ENCODE data around the gene GTSF1L. TPM values are rescaled to one million over a fixed set of nuclear protein-coding genes. Genes with fewer than 3 reads are reported as not detected.

Gene GTSF1L
- polyA plus RNA-seq, 2 of the 4 experiments (the other 2 are of a cell fraction) = not detected

DNA sequence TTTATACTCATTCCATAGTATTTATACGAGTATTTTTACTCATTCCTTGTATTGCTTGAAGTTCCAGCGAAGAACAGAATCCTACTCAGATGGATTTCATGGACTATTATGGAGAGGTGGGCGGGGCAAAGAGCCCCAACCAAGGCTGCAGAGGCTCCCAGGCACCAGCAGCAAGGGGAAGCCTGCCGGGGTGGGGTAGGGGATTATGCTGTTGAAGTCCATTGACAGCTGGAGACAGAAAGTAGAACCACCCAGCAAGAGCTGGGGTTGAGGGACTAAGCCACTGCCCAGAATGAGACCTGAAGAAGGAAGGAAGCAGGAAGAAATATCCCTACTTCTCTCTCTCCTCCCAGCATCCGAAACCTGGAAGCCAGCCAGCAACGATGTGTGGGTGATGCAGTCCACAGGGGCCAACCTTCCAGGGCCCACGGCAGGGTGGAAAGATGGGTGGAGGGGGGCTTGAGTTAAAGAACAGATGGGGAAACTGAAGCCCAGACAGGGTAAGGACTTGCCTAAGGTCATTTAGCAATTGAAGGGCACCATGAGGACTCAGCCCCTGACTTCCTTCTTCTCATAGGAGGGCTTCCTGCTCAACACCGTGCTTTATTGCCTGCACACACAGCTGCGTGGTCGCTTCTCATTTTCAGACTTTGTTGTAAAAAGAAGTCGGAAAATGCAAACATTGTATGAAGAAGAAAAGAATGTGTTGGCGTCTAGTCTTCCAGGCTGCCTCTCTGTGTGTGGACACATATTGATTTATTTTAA lies 18.3 kb upstream of the GTSF1L start:
- POLR2A ChIA-PET = no interaction called here

DNA sequence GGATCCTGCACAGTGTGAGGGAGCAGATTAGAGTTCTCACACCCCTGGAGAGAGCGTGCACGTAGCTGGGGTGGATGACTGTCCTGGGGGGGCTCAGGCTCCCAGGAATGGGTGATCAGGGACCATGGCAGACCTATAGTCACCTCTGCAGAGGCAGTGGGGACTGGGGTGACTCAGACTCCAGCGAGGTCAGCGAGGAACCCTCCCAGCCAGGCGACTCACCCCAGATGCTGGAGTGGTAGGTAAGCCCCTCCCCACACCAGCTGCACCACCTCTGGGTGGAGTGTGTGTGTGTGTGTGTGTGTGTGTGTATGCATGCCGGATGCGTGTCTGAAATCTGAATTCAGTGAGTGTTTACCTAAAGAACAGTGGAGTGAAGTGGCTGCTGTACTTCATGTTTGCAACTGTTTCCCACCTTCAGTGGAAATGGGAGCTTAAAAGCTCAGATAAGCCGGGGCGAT lies 17.4 kb upstream of the GTSF1L start:
- no peak for FAIRE-seq
- Histone ChIP-seq H3K4me2 (no peak overlapping the region), H3K27ac (no peak overlapping the region), H3K9me3 (no peaks in the 10 kb centered on the region), H3K4me1 (peaks cover 7% of the 10 kb centered on the region; the same call in 2 of the 3 replicates), H3K4me3 (no peak overlapping the region)
- 62% methylated on average over 9 of the region's 9 CpGs for WGBS (ENCODE audit: missing lambda C conversion rate)
- POLR2A ChIA-PET = interaction anchor here (0.7 kb wide), 1 partner anchor 12 kb away, joined by 3 read pairs; no protein-coding TSS in a partner anchor
- CTCF ChIA-PET = interaction anchor here (1.0 to 2.0 kb wide), 4 partner anchors 11 to 348 kb away, joined by 3 to 12 read pairs (median 5); no protein-coding TSS in a partner anchor
- peak; percentile 37 to 46; a peak in 2 of 6 replicates for ATAC-seq
- no peak for DNase-seq (ENCODE audit: low read depth in 1 of 2, low spot score in 1 of 2)
- TF ChIP-seq GATA3 (IDR thresholded peaks at IDR 0.05; ENCODE audit: borderline replicate concordance) (no peak), ZNF302 (CRISPR knock-in tag; IDR thresholded peaks at IDR 0.05) (no peak), NPAS2 (CRISPR knock-in tag; IDR thresholded peaks at IDR 0.05; ENCODE audit: borderline replicate concordance) (no peak), BHLHE40 (IDR thresholded peaks at IDR 0.05; ENCODE audit: low read depth, low read length) (no peak)
- TF ChIP-seq, protein P1, sequence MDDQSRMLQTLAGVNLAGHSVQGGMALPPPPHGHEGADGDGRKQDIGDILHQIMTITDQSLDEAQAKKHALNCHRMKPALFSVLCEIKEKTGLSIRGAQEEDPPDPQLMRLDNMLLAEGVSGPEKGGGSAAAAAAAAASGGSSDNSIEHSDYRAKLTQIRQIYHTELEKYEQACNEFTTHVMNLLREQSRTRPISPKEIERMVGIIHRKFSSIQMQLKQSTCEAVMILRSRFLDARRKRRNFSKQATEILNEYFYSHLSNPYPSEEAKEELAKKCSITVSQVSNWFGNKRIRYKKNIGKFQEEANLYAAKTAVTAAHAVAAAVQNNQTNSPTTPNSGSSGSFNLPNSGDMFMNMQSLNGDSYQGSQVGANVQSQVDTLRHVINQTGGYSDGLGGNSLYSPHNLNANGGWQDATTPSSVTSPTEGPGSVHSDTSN (IDR thresholded peaks at IDR 0.05) = no peak
- TF ChIP-seq, protein P2, sequence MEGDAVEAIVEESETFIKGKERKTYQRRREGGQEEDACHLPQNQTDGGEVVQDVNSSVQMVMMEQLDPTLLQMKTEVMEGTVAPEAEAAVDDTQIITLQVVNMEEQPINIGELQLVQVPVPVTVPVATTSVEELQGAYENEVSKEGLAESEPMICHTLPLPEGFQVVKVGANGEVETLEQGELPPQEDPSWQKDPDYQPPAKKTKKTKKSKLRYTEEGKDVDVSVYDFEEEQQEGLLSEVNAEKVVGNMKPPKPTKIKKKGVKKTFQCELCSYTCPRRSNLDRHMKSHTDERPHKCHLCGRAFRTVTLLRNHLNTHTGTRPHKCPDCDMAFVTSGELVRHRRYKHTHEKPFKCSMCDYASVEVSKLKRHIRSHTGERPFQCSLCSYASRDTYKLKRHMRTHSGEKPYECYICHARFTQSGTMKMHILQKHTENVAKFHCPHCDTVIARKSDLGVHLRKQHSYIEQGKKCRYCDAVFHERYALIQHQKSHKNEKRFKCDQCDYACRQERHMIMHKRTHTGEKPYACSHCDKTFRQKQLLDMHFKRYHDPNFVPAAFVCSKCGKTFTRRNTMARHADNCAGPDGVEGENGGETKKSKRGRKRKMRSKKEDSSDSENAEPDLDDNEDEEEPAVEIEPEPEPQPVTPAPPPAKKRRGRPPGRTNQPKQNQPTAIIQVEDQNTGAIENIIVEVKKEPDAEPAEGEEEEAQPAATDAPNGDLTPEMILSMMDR (IDR thresholded peaks at IDR 0.05) = no peak
- TF ChIP-seq, protein P3, sequence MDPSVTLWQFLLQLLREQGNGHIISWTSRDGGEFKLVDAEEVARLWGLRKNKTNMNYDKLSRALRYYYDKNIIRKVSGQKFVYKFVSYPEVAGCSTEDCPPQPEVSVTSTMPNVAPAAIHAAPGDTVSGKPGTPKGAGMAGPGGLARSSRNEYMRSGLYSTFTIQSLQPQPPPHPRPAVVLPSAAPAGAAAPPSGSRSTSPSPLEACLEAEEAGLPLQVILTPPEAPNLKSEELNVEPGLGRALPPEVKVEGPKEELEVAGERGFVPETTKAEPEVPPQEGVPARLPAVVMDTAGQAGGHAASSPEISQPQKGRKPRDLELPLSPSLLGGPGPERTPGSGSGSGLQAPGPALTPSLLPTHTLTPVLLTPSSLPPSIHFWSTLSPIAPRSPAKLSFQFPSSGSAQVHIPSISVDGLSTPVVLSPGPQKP (IDR thresholded peaks at IDR 0.05; ENCODE audit: low read depth, low read length) = no peak

More for the DNA sequence above, 18.3 kb upstream of the GTSF1L start:
- ATAC-seq (no peak), DNase-seq (ENCODE audit: low read depth in 1 of 2, low spot score in 1 of 2) (no peak), FAIRE-seq (no peak)
- WGBS (ENCODE audit: missing lambda C conversion rate) = 69% methylated on average over 12 of the region's 12 CpGs
- CTCF ChIA-PET = interaction anchor here (1.0 to 2.3 kb wide), 5 partner anchors 207 to 347 kb away, joined by 3 to 12 read pairs (median 4); no protein-coding TSS in a partner anchor
- TF ChIP-seq JUNB (IDR thresholded peaks at IDR 0.05) (no peak), FOSB (CRISPR knock-in tag; IDR thresholded peaks at IDR 0.05) (no peak), HEYL (CRISPR knock-in tag; IDR thresholded peaks at IDR 0.05) (no peak), RAD21 (conservative IDR thresholded peaks at IDR 0.05 in 1 of 2, IDR thresholded peaks at IDR 0.05 in 1 of 2) (no peak), NR3C1 (IDR thresholded peaks at IDR 0.05) (no peak)
- no peak overlapping the region for H3K4me2 ChIP-seq
- no peak overlapping the region for H3K27ac ChIP-seq
- H3K4me3 ChIP-seq = no peak overlapping the region
- H3K9me3 ChIP-seq = no peaks in the 10 kb centered on the region
- peaks cover 7% of the 10 kb centered on the region; the same call in 2 of the 3 replicates for H3K4me1 ChIP-seq

DNA sequence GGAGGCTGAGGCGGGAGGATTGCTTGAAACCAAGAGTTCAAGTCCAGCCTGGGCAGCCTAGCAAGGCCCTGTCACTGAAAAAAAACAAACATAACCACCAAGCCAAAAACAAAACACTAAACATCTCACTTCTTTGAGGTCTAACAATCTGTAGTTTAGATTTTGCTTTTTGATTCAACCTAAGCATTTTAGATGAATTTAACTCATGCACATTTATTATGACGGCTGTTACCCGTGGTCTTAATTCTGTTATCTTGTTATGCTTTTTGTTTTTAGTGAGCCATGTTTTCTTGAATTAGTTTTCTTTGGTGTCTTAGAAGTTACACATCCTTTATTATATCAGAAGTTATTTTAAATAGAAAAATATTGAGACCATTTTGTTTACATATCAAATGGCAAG lies 13.8 kb upstream of the GTSF1L start:
- ChIA-PET POLR2A (no interaction called here), CTCF (no interaction called here)
- Histone ChIP-seq H3K27ac (no peak overlapping the region), H3K4me2 (no peak overlapping the region), H3K4me1 (no peaks in the 10 kb centered on the region), H3K9me3 (no peaks in the 10 kb centered on the region), H3K4me3 (no peak overlapping the region)
- ATAC-seq (no peak), FAIRE-seq (no peak), DNase-seq (ENCODE audit: low read depth in 1 of 2, low spot score in 1 of 2) (no peak)
- TF ChIP-seq HOXB5 (CRISPR knock-in tag; IDR thresholded peaks at IDR 0.05) (no peak), NR3C1 (IDR thresholded peaks at IDR 0.05) (no peak), CEBPB (IDR thresholded peaks at IDR 0.05) (no peak), EHF (CRISPR knock-in tag; IDR thresholded peaks at IDR 0.05) (no peak), ZNF302 (CRISPR knock-in tag; IDR thresholded peaks at IDR 0.05) (no peak)
- TF ChIP-seq, protein P4, sequence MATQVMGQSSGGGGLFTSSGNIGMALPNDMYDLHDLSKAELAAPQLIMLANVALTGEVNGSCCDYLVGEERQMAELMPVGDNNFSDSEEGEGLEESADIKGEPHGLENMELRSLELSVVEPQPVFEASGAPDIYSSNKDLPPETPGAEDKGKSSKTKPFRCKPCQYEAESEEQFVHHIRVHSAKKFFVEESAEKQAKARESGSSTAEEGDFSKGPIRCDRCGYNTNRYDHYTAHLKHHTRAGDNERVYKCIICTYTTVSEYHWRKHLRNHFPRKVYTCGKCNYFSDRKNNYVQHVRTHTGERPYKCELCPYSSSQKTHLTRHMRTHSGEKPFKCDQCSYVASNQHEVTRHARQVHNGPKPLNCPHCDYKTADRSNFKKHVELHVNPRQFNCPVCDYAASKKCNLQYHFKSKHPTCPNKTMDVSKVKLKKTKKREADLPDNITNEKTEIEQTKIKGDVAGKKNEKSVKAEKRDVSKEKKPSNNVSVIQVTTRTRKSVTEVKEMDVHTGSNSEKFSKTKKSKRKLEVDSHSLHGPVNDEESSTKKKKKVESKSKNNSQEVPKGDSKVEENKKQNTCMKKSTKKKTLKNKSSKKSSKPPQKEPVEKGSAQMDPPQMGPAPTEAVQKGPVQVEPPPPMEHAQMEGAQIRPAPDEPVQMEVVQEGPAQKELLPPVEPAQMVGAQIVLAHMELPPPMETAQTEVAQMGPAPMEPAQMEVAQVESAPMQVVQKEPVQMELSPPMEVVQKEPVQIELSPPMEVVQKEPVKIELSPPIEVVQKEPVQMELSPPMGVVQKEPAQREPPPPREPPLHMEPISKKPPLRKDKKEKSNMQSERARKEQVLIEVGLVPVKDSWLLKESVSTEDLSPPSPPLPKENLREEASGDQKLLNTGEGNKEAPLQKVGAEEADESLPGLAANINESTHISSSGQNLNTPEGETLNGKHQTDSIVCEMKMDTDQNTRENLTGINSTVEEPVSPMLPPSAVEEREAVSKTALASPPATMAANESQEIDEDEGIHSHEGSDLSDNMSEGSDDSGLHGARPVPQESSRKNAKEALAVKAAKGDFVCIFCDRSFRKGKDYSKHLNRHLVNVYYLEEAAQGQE (IDR thresholded peaks at IDR 0.05) = no peak
- TF ChIP-seq, protein P1 (IDR thresholded peaks at IDR 0.05) = no peak
- 94% methylated on average over 3 of the region's 3 CpGs for WGBS (ENCODE audit: missing lambda C conversion rate)

Measured in A549 (cell line).